ENCODE results near the gene SPAG16.

GRCh38 chr2:214100488-214100887 lies 816.2 kb downstream of the SPAG16 start:
- TF ChIP-seq GATA3 (IDR thresholded peaks at IDR 0.05; ENCODE audit: low read depth, low read length) = no peak
- TF ChIP-seq GATA2 (IDR thresholded peaks at IDR 0.05; ENCODE audit: low read depth, low read length) = no peak

Data from SH-SY5Y (cell line).